ENCODE data around the gene TRMT61A.

DNA sequence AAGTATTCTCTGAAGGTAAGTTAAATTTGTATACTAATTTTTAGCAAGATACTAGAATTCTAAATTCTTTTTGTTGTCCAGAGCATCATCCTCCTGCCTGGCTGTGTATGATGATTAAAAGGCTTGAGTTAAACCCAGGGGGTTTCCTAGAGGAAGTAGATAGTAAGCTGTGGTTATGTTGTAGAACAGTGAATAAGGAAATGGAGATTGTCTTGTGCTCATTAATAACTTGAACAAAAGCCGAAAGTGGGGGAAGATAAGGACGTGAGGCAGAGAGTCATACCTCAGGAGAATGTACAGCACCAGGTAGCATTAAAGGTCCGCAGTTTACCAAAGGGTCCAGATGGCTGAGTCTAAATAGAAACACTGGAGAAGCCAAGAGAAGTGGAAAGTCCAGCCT is 48.4 kb upstream of the TRMT61A start:
- TF ChIP-seq, protein P1, sequence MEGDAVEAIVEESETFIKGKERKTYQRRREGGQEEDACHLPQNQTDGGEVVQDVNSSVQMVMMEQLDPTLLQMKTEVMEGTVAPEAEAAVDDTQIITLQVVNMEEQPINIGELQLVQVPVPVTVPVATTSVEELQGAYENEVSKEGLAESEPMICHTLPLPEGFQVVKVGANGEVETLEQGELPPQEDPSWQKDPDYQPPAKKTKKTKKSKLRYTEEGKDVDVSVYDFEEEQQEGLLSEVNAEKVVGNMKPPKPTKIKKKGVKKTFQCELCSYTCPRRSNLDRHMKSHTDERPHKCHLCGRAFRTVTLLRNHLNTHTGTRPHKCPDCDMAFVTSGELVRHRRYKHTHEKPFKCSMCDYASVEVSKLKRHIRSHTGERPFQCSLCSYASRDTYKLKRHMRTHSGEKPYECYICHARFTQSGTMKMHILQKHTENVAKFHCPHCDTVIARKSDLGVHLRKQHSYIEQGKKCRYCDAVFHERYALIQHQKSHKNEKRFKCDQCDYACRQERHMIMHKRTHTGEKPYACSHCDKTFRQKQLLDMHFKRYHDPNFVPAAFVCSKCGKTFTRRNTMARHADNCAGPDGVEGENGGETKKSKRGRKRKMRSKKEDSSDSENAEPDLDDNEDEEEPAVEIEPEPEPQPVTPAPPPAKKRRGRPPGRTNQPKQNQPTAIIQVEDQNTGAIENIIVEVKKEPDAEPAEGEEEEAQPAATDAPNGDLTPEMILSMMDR (IDR thresholded peaks at IDR 0.05): no peak
- no peak for TF ChIP-seq POLR2A (IDR thresholded peaks at IDR 0.05)

Measured in thyroid gland (tissue), 4 donors.